ENCODE data around the gene DOP1B. TPM values are rescaled to one million over a fixed set of nuclear protein-coding genes. Genes with fewer than 3 reads are reported as not detected.
A peak's percentile ranks its signal among the peaks of the same experiment; 100 is the strongest.

Gene DOP1B
- total and polyA plus RNA-seq, 12 donors = 2.3 to 21.2 (median 13.5) TPM

- WGBS, 2 donors = 71 to 81% methylated on average over 17 of the region's 17 CpGs
- no peak for DNase-seq
- Histone ChIP-seq H3K27me3 (no peaks in the 10 kb centered on the region), H3K27ac (peak overlapping the region in 1 of 10 donors; percentile 75), H3K9me3 (peaks cover 0 to 5% (median 0%) of the 10 kb centered on the region in 11 donors), H3K36me3 (no peaks in the 10 kb centered on the region), H3K4me1 (peaks cover 0 to 19% (median 4%) of the 10 kb centered on the region in 9 donors), H3K4me3 (peak overlapping the region in 1 of 10 donors; percentile 59)
- intact Hi-C loops (cut with DNase I) = loop anchor here in 2 of 10 donors (2.0 kb wide), 1 partner anchor 53 kb away; the partner anchor contains the start of gene SETD4 (in 2 of the 2)
- no peak for ATAC-seq
- TF ChIP-seq, protein P1, sequence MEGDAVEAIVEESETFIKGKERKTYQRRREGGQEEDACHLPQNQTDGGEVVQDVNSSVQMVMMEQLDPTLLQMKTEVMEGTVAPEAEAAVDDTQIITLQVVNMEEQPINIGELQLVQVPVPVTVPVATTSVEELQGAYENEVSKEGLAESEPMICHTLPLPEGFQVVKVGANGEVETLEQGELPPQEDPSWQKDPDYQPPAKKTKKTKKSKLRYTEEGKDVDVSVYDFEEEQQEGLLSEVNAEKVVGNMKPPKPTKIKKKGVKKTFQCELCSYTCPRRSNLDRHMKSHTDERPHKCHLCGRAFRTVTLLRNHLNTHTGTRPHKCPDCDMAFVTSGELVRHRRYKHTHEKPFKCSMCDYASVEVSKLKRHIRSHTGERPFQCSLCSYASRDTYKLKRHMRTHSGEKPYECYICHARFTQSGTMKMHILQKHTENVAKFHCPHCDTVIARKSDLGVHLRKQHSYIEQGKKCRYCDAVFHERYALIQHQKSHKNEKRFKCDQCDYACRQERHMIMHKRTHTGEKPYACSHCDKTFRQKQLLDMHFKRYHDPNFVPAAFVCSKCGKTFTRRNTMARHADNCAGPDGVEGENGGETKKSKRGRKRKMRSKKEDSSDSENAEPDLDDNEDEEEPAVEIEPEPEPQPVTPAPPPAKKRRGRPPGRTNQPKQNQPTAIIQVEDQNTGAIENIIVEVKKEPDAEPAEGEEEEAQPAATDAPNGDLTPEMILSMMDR (IDR thresholded peaks at IDR 0.05) = no peak
These were observed 42.8 kb upstream of the DOP1B start for GRCh38 chr21:36113647-36114428.

DNA sequence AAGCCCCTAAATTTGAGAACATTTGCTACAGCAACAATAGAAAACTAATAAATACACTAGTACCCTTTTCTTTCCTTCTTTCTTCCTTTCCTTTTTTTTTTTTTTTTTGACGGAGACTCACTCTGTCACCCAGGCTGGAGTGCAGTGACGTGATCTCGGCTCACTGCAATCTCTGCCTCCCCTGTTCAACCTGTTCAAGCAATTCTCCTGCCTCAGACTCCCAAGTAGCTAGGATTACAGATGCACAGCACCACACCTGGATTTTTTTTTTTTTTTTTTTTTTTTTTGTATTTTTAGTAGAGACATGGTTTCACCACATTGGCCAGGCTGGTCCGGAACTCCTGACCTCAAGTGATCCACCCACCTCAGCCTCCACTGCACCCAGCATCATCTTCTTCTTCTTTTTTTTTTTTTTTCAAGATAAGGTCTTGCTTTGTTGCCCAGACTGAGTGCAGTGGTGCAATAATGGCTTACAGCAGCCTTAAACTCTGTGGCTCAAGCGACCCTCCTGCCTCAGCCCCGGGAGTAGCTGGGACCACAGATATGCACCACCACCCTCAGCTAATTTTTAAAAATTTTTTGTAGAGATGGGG is 41.4 kb upstream of the DOP1B start:
- H3K36me3 ChIP-seq = no peaks in the 10 kb centered on the region
- no peaks in the 10 kb centered on the region for H3K27me3 ChIP-seq
- intact Hi-C loops (cut with DNase I) = no loop called here
- WGBS, 2 donors = 90% methylated on average over 6 of the region's 6 CpGs
- H3K27ac ChIP-seq = no peak overlapping the region
- ATAC-seq (no peak), DNase-seq (no peak)
- H3K9me3 ChIP-seq = peaks cover 0 to 5% (median 0%) of the 10 kb centered on the region in 11 donors
- peaks cover 0 to 19% (median 4%) of the 10 kb centered on the region in 9 donors for H3K4me1 ChIP-seq
- TF ChIP-seq, protein P1 (IDR thresholded peaks at IDR 0.05) = no peak
- H3K4me3 ChIP-seq = no peak overlapping the region

- no peaks in the 10 kb centered on the region for H3K36me3 ChIP-seq
- no peak overlapping the region for H3K27ac ChIP-seq
- H3K9me3 ChIP-seq = peaks cover 0 to 5% (median 0%) of the 10 kb centered on the region in 11 donors
- TF ChIP-seq, protein P1 (IDR thresholded peaks at IDR 0.05) = no peak
- ATAC-seq (no peak), DNase-seq (no peak)
- no peaks in the 10 kb centered on the region for H3K27me3 ChIP-seq
- no peak overlapping the region for H3K4me3 ChIP-seq
- WGBS, 2 donors = 79 to 89% methylated on average over 2 of the region's 2 CpGs
- intact Hi-C loops (cut with DNase I) = no loop called here
- H3K4me1 ChIP-seq = peaks cover 0 to 19% (median 4%) of the 10 kb centered on the region in 9 donors
These were observed 39.3 kb upstream of the DOP1B start for GRCh38 chr21:36117286-36117741.

DNA sequence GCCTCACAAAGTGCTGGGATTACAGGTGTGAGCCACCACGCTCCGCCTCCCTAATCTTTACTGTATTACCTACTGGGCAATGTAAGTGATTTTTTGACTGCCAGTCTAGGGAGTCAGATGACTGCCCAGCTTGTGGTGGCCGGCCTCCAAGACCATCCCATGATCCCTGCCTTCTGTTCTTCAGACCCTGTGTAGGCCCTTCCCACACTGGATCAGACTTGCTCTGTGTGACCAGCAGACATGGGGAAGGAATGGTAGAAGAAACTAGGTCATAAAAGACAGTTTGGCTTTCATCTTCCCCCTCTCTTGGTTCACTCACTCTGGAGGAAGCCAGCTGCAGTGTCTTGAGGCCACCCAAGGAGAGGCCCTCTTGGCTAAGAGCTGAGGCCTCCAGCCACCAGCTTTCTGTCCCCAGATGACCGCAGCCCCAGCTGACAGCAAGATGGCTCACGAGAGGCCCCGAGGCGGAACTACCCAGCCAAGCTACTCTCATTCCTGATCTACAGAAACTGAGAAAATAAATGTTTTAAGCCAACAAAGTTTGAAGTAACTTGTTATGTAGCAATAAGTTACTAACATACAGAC is 36.2 kb upstream of the DOP1B start:
- intact Hi-C loops (cut with DNase I) = no loop called here
- H3K27ac ChIP-seq = peak overlapping the region in 5 of 10 donors; percentile 0 to 57 (median 30)
- no peak for DNase-seq

More for the DNA sequence above, 36.2 kb upstream of the DOP1B start:
- Histone ChIP-seq H3K4me1 (peaks cover 0 to 5% (median 0%) of the 10 kb centered on the region in 9 donors), H3K36me3 (no peaks in the 10 kb centered on the region), H3K9me3 (peaks cover 0 to 5% (median 0%) of the 10 kb centered on the region in 11 donors), H3K27me3 (no peaks in the 10 kb centered on the region), H3K4me3 (no peak overlapping the region)
- 74 to 78% methylated on average over 7 of the region's 7 CpGs for WGBS, 2 donors
- TF ChIP-seq, protein P1 (IDR thresholded peaks at IDR 0.05) = no peak
- peak; percentile 42 to 85 (median 70) for ATAC-seq

Measured in heart right ventricle (tissue), 16 donors.